Activated CD4-positive, alpha-beta T cell treated with anti-CD3 and anti-CD28 coated beads for 36 hours (primary cell): ENCODE measurements around the gene CENPK. TPM values are rescaled to one million over a fixed set of nuclear protein-coding genes. Genes with fewer than 3 reads are reported as not detected.
"Not testable (repeated sequence)": the region's sequence is repeated elsewhere in the genome, so short reads cannot be mapped to it uniquely, and the experiment has no call there.

Source experiments
- ATAC-seq: fragments of 200-7000 bp; cut with Tn5 transposase; one replicate; pipeline ENCODE4 v1.10.0; 2021; ENCODE audit warnings: mild to moderate bottlenecking, moderate library complexity
- CTCF ChIA-PET: fragments of 350-600 bp; sonication (Branson Sonifier 250); formaldehyde crosslinking; loops from one replicate; lab custom pipeline; 2021; ENCODE audit warnings: antibody characterized with exemption; lab: Charles Lee
- POLR2A ChIA-PET: fragments of 350-600 bp; sonication (Branson Sonifier 250); formaldehyde crosslinking; loops from one replicate; lab custom pipeline; 2021; ENCODE audit warnings: antibody characterized with exemption, inconsistent platforms; lab: Charles Lee
- DNase-seq: peaks from one replicate; pipeline ENCODE4 v3.0.0-alpha.2; 2020
- H3K27ac Mint-ChIP-seq: one replicate; pipeline ENCODE4 v1.8.0; 2021; ENCODE audit warnings: mixed read lengths
- H3K27me3 Mint-ChIP-seq: one replicate; pipeline ENCODE4 v1.8.0; 2021; ENCODE audit warnings: mixed read lengths
- H3K36me3 Mint-ChIP-seq: one replicate; pipeline ENCODE4 v1.8.0; 2021; ENCODE audit warnings: low read depth, mixed read lengths
- H3K4me1 Mint-ChIP-seq: one replicate; pipeline ENCODE4 v1.8.0; 2021; ENCODE audit warnings: mixed read lengths
- H3K4me3 Mint-ChIP-seq: one replicate; pipeline ENCODE4 v1.8.0; 2021; ENCODE audit warnings: mild to moderate bottlenecking, moderate library complexity, mixed read lengths
- H3K9me3 Mint-ChIP-seq: one replicate; pipeline ENCODE4 v1.8.0; 2021; ENCODE audit warnings: low read depth, mixed read lengths
- intact Hi-C, 2 experiments: fragments of 100-400 bp; cut with DNase I in 1 of 2; cut with micrococcal nuclease in 1 of 2; formaldehyde crosslinking; loops; one replicate each; pipeline versions ENCODE4 v1.14.2 to v1.15.1; 2022 to 2024; cut with DNase I, micrococcal nuclease
- total RNA-seq, 2 experiments: library from RNA; stranded (reverse); gene quantifications; one replicate each; pipeline ENCODE4 v1.2.3, GENCODE V29; 2021

Gene CENPK
- total RNA-seq, 2 experiments from 2014 or later, result 70.5 to 77.5 TPM

- intact Hi-C loops, result no loop called here
- H3K36me3 Mint-ChIP-seq, result peaks cover 9% of the 10 kb centered on the region
- POLR2A ChIA-PET, result no interaction called here
- CTCF ChIA-PET, result no interaction called here
- ATAC-seq (no peak), DNase-seq (no peak)
- no peak overlapping the region for H3K4me3 Mint-ChIP-seq
- H3K4me1 Mint-ChIP-seq, result no peaks in the 10 kb centered on the region
- H3K27me3 Mint-ChIP-seq, result no peaks in the 10 kb centered on the region
- H3K27ac Mint-ChIP-seq, result no peak overlapping the region
- H3K9me3 Mint-ChIP-seq, result no peaks in the 10 kb centered on the region
These were observed 56.0 kb downstream of the CENPK start for GRCh38 chr5:65506961-65507360.

GRCh38 chr5:65489119-65489518 is 73.8 kb downstream of the CENPK start:
- no peak overlapping the region for H3K4me3 Mint-ChIP-seq
- H3K9me3 Mint-ChIP-seq, result no peaks in the 10 kb centered on the region
- ChIA-PET CTCF (no interaction called here), POLR2A (no interaction called here)
- no peak overlapping the region for H3K27ac Mint-ChIP-seq
- H3K4me1 Mint-ChIP-seq, result no peaks in the 10 kb centered on the region
- no peaks in the 10 kb centered on the region for H3K27me3 Mint-ChIP-seq
- ATAC-seq (no peak), DNase-seq (no peak)
- intact Hi-C loops, result no loop called here
- no peaks in the 10 kb centered on the region for H3K36me3 Mint-ChIP-seq

- H3K4me1 Mint-ChIP-seq, H3K27ac Mint-ChIP-seq, H3K4me3 Mint-ChIP-seq, H3K36me3 Mint-ChIP-seq, ATAC-seq, H3K9me3 Mint-ChIP-seq, intact Hi-C loops, CTCF ChIA-PET, POLR2A ChIA-PET, H3K27me3 Mint-ChIP-seq, DNase-seq: not testable (repeated sequence)
These were observed 74.8 kb downstream of the CENPK start for GRCh38 chr5:65488038-65488687.

- H3K4me3 Mint-ChIP-seq, H3K4me1 Mint-ChIP-seq, H3K27me3 Mint-ChIP-seq, H3K9me3 Mint-ChIP-seq, H3K36me3 Mint-ChIP-seq, DNase-seq, H3K27ac Mint-ChIP-seq, POLR2A ChIA-PET, ATAC-seq, intact Hi-C loops: not testable (repeated sequence)
- CTCF ChIA-PET, result interaction anchor here (0.7 to 1.0 kb wide), 3 partner anchors 382 to 734 kb away, joined by 3 to 4 read pairs (median 3); no protein-coding TSS in a partner anchor
These were observed 76.2 kb downstream of the CENPK start for GRCh38 chr5:65486803-65487202.

GRCh38 chr5:65485405-65485804 is 77.6 kb downstream of the CENPK start:
- H3K9me3 Mint-ChIP-seq, result no peaks in the 10 kb centered on the region
- intact Hi-C loops, result no loop called here
- no peak overlapping the region for H3K27ac Mint-ChIP-seq
- POLR2A ChIA-PET, result no interaction called here
- H3K27me3 Mint-ChIP-seq, result no peaks in the 10 kb centered on the region
- peaks cover 10% of the 10 kb centered on the region for H3K4me1 Mint-ChIP-seq
- H3K36me3 Mint-ChIP-seq, result no peaks in the 10 kb centered on the region
- H3K4me3 Mint-ChIP-seq, result no peak overlapping the region
- CTCF ChIA-PET, result interaction anchor here (0.6 to 0.8 kb wide), 2 partner anchors 89 to 675 kb away, joined by 3 to 4 read pairs; no protein-coding TSS in a partner anchor
- no peak for DNase-seq
- no peak for ATAC-seq

GRCh38 chr5:65483546-65484346 is 79.2 kb downstream of the CENPK start:
- POLR2A ChIA-PET, result no interaction called here
- H3K36me3 Mint-ChIP-seq, result no peaks in the 10 kb centered on the region
- peak overlapping the region; percentile 91 for H3K27ac Mint-ChIP-seq
- CTCF ChIA-PET, result interaction anchor here (0.6 to 3.0 kb wide), 20 partner anchors 11 to 701 kb away, joined by 3 to 43 read pairs (median 4); partner anchors contain the start of genes CENPK and PPWD1
- peak; percentile 34 for ATAC-seq
- H3K4me3 Mint-ChIP-seq, result no peak overlapping the region
- DNase-seq, result no peak
- H3K4me1 Mint-ChIP-seq, result peaks cover 10% of the 10 kb centered on the region
- H3K27me3 Mint-ChIP-seq, result no peaks in the 10 kb centered on the region
- no peaks in the 10 kb centered on the region for H3K9me3 Mint-ChIP-seq
- intact Hi-C loops, result loop anchor here (1.0 to 5.0 kb wide), 12 partner anchors 139 to 849 kb away; partner anchors contain the start of genes CWC27 (in 1 of the 2), SREK1IP1 (in 1 of the 2) and TRIM23 (in 1 of the 2)

GRCh38 chr5:65482736-65483545 is 80.0 kb downstream of the CENPK start:
- H3K27me3 Mint-ChIP-seq, result no peaks in the 10 kb centered on the region
- peak; percentile 14 for DNase-seq
- H3K4me3 Mint-ChIP-seq, result no peak overlapping the region
- H3K4me1 Mint-ChIP-seq, result peaks cover 10% of the 10 kb centered on the region
- intact Hi-C loops, result loop anchor here (1.0 to 5.0 kb wide), 13 partner anchors 139 to 848 kb away; partner anchors contain the start of genes CWC27 (in 1 of the 2), SREK1IP1 (in 1 of the 2) and TRIM23 (in 1 of the 2)
- peak overlapping the region; percentile 91 for H3K27ac Mint-ChIP-seq
- CTCF ChIA-PET, result interaction anchor here (0.6 to 3.0 kb wide), 26 partner anchors 10 to 700 kb away, joined by 3 to 43 read pairs (median 4); partner anchors contain the start of genes CENPK and PPWD1
- POLR2A ChIA-PET, result interaction anchor here (0.6 kb wide), 1 partner anchor 683 kb away, joined by 7 read pairs; no protein-coding TSS in a partner anchor
- H3K36me3 Mint-ChIP-seq, result no peaks in the 10 kb centered on the region
- peak; percentile 3 for ATAC-seq
- no peaks in the 10 kb centered on the region for H3K9me3 Mint-ChIP-seq

GRCh38 chr5:65482296-65482735 is 80.7 kb downstream of the CENPK start:
- H3K4me3 Mint-ChIP-seq, result no peak overlapping the region
- H3K4me1 Mint-ChIP-seq, result peaks cover 10% of the 10 kb centered on the region
- no peaks in the 10 kb centered on the region for H3K27me3 Mint-ChIP-seq
- ATAC-seq (peak; percentile 10), DNase-seq (no peak)
- CTCF ChIA-PET, result interaction anchor here (0.6 to 3.0 kb wide), 15 partner anchors 16 to 696 kb away, joined by 3 to 43 read pairs (median 4); no protein-coding TSS in a partner anchor
- POLR2A ChIA-PET, result no interaction called here
- intact Hi-C loops, result loop anchor here (1.0 to 5.0 kb wide), 8 partner anchors 140 to 848 kb away; partner anchors contain the start of genes CWC27 (in 1 of the 2), SREK1IP1 (in 1 of the 2) and TRIM23 (in 1 of the 2)
- no peaks in the 10 kb centered on the region for H3K36me3 Mint-ChIP-seq
- H3K9me3 Mint-ChIP-seq, result no peaks in the 10 kb centered on the region
- H3K27ac Mint-ChIP-seq, result peak overlapping the region; percentile 91

- POLR2A ChIA-PET, result interaction anchor here (0.6 kb wide), 1 partner anchor 737 kb away, joined by 3 read pairs; no protein-coding TSS in a partner anchor
- Mint-ChIP-seq H3K9me3 (no peaks in the 10 kb centered on the region), H3K27me3 (no peaks in the 10 kb centered on the region), H3K4me3 (no peak within 1 kb of the TSS), H3K4me1 (peaks cover 10% of the 10 kb centered on the region), H3K27ac (peak within 1 kb of the TSS; percentile 91), H3K36me3 (no peaks in the 10 kb centered on the region)
- intact Hi-C loops, result loop anchor here (1.0 to 5.0 kb wide), 10 partner anchors 82 to 847 kb away; partner anchors contain the start of genes CENPK (in 1 of the 2), CWC27 (in 1 of the 2), PPWD1 (in 1 of the 2) and SREK1IP1 (in 1 of the 2)
- peak; percentile 90 for DNase-seq
- ATAC-seq, result peak; percentile 95
- CTCF ChIA-PET, result interaction anchor here (0.6 to 3.0 kb wide), 12 partner anchors 30 to 696 kb away, joined by 3 to 43 read pairs (median 4); no protein-coding TSS in a partner anchor
These were observed 81.2 kb downstream of the CENPK start, which contains the start of gene ADAMTS6 for GRCh38 chr5:65481635-65482295. Gene ADAMTS6, minus strand, starts transcription at chr5:65481920. Its CDS starts 8,247 bp downstream, at chr5:65473673.

- peaks cover 10% of the 10 kb centered on the region for H3K4me1 Mint-ChIP-seq
- H3K27me3 Mint-ChIP-seq, result no peaks in the 10 kb centered on the region
- CTCF ChIA-PET, result interaction anchor here (1.2 to 1.8 kb wide), 5 partner anchors 29 to 670 kb away, joined by 3 to 8 read pairs (median 3); no protein-coding TSS in a partner anchor
- H3K9me3 Mint-ChIP-seq, result no peaks in the 10 kb centered on the region
- DNase-seq (no peak), ATAC-seq (no peak)
- H3K27ac Mint-ChIP-seq, result peak overlapping the region; percentile 91
- no peak overlapping the region for H3K4me3 Mint-ChIP-seq
- intact Hi-C loops, result loop anchor here (1.0 to 5.0 kb wide), 5 partner anchors 82 to 714 kb away; partner anchors contain the start of genes CENPK (in 1 of the 2), CWC27 (in 1 of the 2), PPWD1 (in 1 of the 2) and SREK1IP1 (in 1 of the 2)
- no peaks in the 10 kb centered on the region for H3K36me3 Mint-ChIP-seq
- POLR2A ChIA-PET, result no interaction called here
These were observed 81.8 kb downstream of the CENPK start for GRCh38 chr5:65481171-65481581.
